ENCODE measurements around the gene RYR3.

The RYR3 gene

DNA sequence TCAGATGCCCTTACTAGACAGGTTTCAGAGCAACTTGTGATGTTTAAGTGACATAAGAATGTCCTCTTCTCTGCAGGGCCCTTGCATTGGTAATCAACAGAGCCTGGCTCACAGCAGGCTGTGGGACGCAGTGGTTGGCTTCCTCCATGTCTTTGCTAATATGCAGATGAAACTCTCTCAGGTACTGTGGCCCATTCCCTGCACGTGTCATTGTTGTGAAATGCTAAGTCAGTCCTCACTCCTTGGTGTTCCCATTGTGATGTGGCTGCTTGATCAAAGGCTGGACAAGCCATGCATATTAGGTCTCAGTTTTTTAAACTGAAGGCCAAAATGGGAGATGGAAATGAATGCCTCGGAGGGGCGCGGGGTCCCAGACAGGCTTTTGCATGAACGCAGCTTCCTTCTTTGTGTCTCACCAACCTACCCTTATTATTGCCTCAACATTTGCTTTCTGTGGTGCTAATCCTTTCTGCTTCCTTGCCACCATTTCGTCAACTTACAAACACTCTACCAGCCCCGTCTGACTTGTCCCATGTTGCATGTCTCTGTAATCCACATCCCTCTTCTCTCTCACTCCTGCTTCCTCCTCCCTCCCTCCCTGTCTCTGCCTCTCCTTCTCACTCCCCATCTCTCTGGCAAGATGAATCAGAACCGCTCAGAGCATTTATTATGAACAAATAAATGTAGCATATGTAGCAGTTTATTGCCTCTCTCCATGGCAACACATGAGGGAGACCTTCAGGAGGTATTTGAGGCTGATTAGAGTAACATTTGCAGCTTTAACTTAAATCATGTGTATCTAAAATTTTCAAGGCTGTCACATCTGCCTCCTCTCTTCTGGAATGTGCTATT lies 524.4 kb downstream of the RYR3 start:
- TF ChIP-seq CTCF (IDR thresholded peaks at IDR 0.05; ENCODE audit: low read depth, low read length): no peak
- TF ChIP-seq EZH2phosphoT487 (IDR thresholded peaks at IDR 0.05; ENCODE audit: low read depth): no peak
- H2AFZ ChIP-seq (ENCODE audit: low read depth, low read length): no peak overlapping the region
- H3K4me2 ChIP-seq (ENCODE audit: low read length): no peak overlapping the region
- no peaks in the 10 kb centered on the region for H4K20me1 ChIP-seq (ENCODE audit: insufficient read depth, low read length)
- H3K27me3 ChIP-seq (ENCODE audit: low read depth, low read length): peaks cover 7% of the 10 kb centered on the region; the same call in 1 of the 2 replicates
- H3K9ac ChIP-seq (ENCODE audit: low read length): no peak overlapping the region
- no peaks in the 10 kb centered on the region for H3K36me3 ChIP-seq (replicated peaks; ENCODE audit: low read depth, low read length)
- H3K27ac ChIP-seq (ENCODE audit: low read length): no peak overlapping the region
- H3K4me1 ChIP-seq (ENCODE audit: low read length): no peaks in the 10 kb centered on the region
- no peak overlapping the region for H3K4me3 ChIP-seq (ENCODE audit: low read length)
- H3K9me3 ChIP-seq (ENCODE audit: insufficient read depth, low read length): no peaks in the 10 kb centered on the region
- H3K79me2 ChIP-seq (ENCODE audit: low read length): no peaks in the 10 kb centered on the region

DNA sequence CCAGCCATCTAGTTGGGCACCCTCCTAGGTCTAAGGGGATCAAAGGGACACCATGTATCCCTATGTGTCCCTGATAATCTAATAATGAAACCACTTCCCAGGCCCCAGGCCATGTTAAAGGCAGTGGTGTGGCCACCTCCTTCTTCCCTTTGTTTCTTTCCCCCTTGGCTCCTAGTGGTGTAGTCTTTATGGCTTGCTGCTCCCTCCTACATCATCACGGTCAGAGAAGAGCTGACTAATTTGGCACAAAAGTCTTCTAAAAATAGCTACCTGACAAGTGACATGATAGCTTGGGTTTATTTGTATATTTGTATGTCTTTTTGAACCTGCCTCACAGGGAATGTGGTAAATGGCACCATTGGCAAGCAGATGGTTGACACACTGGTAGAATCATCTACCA lies 526.5 kb downstream of the RYR3 start:
- Histone ChIP-seq H3K27ac (ENCODE audit: low read length) (no peak overlapping the region), H3K27me3 (ENCODE audit: low read depth, low read length) (no peaks in the 10 kb centered on the region), H3K9me3 (ENCODE audit: insufficient read depth, low read length) (no peaks in the 10 kb centered on the region), H3K9ac (ENCODE audit: low read length) (no peak overlapping the region), H3K79me2 (ENCODE audit: low read length) (no peaks in the 10 kb centered on the region), H3K4me2 (ENCODE audit: low read length) (no peak overlapping the region), H2AFZ (ENCODE audit: low read depth, low read length) (no peak overlapping the region), H3K36me3 (replicated peaks; ENCODE audit: low read depth, low read length) (no peaks in the 10 kb centered on the region), H4K20me1 (ENCODE audit: insufficient read depth, low read length) (no peaks in the 10 kb centered on the region), H3K4me3 (ENCODE audit: low read length) (no peak overlapping the region), H3K4me1 (ENCODE audit: low read length) (no peaks in the 10 kb centered on the region)
- no peak for TF ChIP-seq EZH2phosphoT487 (IDR thresholded peaks at IDR 0.05; ENCODE audit: low read depth)
- TF ChIP-seq CTCF (IDR thresholded peaks at IDR 0.05; ENCODE audit: low read depth, low read length): no peak

DNA sequence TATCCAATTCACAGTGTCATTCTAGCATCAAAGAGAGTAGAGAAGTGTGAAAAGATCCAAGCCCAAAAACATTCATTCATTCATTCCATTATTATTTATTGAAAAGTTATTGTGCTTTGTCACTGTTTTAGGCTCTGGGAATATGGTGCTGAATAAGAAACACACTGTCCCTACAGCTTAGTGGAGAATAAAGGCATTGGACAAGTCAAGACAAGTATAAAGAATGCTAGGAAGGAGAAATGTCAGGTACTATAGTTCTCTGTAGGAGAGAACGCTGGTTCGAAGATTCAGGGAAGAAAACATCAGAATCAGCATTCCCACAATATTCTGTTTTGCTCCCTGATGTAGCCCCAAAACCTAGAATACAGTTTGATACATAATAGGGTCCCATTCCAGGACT lies 528.8 kb downstream of the RYR3 start:
- H3K36me3 ChIP-seq (replicated peaks; ENCODE audit: low read depth, low read length): no peaks in the 10 kb centered on the region
- no peaks in the 10 kb centered on the region for H3K27me3 ChIP-seq (ENCODE audit: low read depth, low read length)
- no peak overlapping the region for H2AFZ ChIP-seq (ENCODE audit: low read depth, low read length)
- H4K20me1 ChIP-seq (ENCODE audit: insufficient read depth, low read length): no peaks in the 10 kb centered on the region
- no peak overlapping the region for H3K4me2 ChIP-seq (ENCODE audit: low read length)
- H3K9me3 ChIP-seq (ENCODE audit: insufficient read depth, low read length): no peaks in the 10 kb centered on the region
- no peaks in the 10 kb centered on the region for H3K4me1 ChIP-seq (ENCODE audit: low read length)
- no peak overlapping the region for H3K27ac ChIP-seq (ENCODE audit: low read length)
- H3K79me2 ChIP-seq (ENCODE audit: low read length): no peaks in the 10 kb centered on the region
- TF ChIP-seq EZH2phosphoT487 (IDR thresholded peaks at IDR 0.05; ENCODE audit: low read depth) (no peak), CTCF (IDR thresholded peaks at IDR 0.05; ENCODE audit: low read depth, low read length) (no peak)
- no peak overlapping the region for H3K9ac ChIP-seq (ENCODE audit: low read length)
- no peak overlapping the region for H3K4me3 ChIP-seq (ENCODE audit: low read length)

- Histone ChIP-seq H3K79me2 (ENCODE audit: low read length) (no peaks in the 10 kb centered on the region), H3K4me3 (ENCODE audit: low read length) (no peak overlapping the region)
Observed at GRCh38 chr15:33840615-33841014, 529.8 kb downstream of the RYR3 start.

More at GRCh38 chr15:33840615-33841014, 529.8 kb downstream of the RYR3 start:
- no peak overlapping the region for H2AFZ ChIP-seq (ENCODE audit: low read depth, low read length)
- H3K4me2 ChIP-seq (ENCODE audit: low read length): no peak overlapping the region
- H3K9me3 ChIP-seq (ENCODE audit: insufficient read depth, low read length): no peaks in the 10 kb centered on the region
- H3K27me3 ChIP-seq (ENCODE audit: low read depth, low read length): no peaks in the 10 kb centered on the region
- no peak overlapping the region for H3K27ac ChIP-seq (ENCODE audit: low read length)
- TF ChIP-seq EZH2phosphoT487 (IDR thresholded peaks at IDR 0.05; ENCODE audit: low read depth) (no peak), CTCF (IDR thresholded peaks at IDR 0.05; ENCODE audit: low read depth, low read length) (no peak)
- no peak overlapping the region for H3K9ac ChIP-seq (ENCODE audit: low read length)
- H3K36me3 ChIP-seq (replicated peaks; ENCODE audit: low read depth, low read length): no peaks in the 10 kb centered on the region
- no peaks in the 10 kb centered on the region for H4K20me1 ChIP-seq (ENCODE audit: insufficient read depth, low read length)
- no peaks in the 10 kb centered on the region for H3K4me1 ChIP-seq (ENCODE audit: low read length)

Data from OCI-LY3 (cell line).